HG03025 (cell line): Measurements from ENCODE around the gene LRMDA.

Experiments used
- ATAC-seq: cut with Tn5 transposase; IDR thresholded peaks from one replicate; pipeline ENCODE4 v1.9.1; 2021; ENCODE audit warnings: mild to moderate bottlenecking, moderate library complexity; ENCODE audit not compliant: unreplicated experiment, low FRiP score

The LRMDA gene

GRCh38 chr10:75470901-75471300 lies 39.5 kb downstream of the LRMDA start:
- no peak for ATAC-seq

DNA sequence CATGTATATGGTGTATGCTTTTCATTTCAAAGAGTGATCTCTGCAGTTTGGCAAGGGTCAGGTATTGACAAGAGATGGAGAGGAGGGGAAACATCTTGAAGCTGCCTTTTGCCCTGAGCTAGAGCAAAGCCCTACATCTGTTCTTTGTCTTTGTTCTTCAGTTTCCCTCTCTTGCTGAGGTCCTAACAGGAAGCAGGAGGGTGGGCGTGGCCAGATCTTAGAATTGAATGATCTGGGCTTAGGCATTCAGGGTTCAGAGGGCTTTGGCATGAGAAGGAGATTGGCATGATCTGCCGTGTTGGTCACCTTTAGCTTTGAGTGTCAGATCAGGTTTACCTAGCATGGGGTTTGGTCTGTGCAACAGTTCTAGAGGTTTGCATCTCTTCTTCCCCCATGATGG lies 41.3 kb downstream of the LRMDA start:
- no peak for ATAC-seq

DNA sequence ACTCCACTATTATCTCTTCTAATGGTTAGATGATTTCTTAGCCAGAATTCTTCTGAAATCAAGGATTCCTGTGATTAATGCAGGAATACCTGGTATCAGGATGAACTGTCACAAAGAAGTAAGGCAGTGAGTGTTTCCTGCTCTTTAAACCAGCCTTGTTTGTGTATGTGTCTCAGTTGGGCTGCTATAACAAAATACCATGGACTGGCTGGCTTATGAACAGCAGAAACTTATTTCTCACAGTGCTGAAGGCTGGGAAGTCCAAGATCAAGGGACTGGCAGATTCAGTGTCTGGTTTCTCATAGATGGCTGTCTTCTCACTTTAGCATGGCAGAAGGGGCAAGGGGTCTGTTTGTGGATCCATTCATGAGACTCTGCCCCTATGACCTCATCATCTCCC lies 42.7 kb downstream of the LRMDA start:
- ATAC-seq, result no peak

DNA sequence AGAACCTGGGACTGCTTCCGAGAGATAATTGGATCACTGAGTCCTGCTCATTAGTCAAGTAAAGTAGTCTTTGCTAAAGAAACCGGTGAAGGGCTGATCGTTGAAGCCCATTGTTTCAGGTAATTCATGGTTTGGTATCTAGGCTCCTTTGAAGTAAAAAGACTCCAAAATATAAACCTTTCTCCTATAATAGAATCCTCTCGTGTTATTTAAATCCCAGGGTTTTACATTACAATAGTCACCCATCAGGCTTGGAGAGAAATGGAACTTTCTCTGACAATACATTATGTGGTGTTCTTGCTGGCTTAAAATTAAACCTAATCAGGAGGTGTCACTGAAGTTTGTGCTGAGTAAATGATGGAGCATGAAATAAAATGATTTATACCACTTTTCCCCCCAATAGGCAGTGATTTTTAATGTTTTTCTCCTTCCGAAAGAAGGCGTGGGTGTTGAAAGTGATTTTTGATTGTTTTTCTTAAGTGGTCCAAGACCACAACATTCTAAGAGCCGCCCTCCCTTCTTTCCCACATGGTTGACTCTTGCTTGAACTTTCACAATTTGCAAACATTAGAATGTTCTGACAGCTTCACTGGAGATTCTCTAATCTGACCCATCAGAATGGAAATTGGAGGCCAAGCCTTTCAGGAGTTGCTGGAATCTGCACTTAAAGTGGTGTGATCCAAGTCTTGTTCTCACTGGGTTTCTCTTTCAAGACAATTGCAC lies 44.2 kb downstream of the LRMDA start:
- ATAC-seq, result no peak

DNA sequence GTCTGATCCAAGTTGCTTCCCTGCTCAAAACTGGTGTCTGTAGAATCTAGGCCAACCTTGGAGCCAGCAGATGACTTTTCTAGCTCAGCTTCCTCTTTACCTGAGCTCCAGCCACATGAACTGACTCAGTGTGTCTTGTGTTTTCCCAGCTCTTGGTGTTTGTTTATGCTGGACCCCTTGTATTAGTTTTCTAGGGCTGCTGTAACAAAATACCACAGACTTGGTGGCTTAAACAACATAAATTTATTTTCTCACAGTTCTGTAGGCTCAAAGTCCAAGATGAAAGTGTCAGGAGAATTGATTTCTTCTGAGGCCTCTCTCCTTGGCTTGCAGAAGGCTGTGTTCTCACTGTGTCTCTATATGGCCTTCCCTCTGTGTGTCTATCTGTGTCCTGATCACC lies 45.1 kb downstream of the LRMDA start:
- no peak for ATAC-seq

GRCh38 chr10:75476985-75477384 lies 45.6 kb downstream of the LRMDA start:
- no peak for ATAC-seq

DNA sequence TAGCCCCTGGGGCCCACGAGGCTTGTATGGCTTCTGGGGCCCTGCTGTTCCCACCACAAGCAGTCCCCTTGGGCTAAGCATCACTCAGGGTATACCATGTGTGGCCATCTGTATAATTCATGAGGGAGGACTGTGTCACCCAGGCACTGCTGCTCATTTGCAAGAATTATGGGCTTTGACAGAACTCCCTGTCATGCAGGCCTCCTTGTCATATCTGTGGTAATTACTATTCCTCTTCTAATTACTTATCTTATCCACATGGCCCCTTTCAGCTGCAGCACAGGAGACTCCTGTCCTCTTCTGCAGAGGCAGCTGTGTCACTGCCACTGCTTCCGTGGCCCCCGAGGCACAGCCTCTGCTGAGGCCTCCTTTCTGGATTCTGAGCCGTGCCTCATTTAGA lies 46.3 kb downstream of the LRMDA start:
- ATAC-seq, result no peak

DNA sequence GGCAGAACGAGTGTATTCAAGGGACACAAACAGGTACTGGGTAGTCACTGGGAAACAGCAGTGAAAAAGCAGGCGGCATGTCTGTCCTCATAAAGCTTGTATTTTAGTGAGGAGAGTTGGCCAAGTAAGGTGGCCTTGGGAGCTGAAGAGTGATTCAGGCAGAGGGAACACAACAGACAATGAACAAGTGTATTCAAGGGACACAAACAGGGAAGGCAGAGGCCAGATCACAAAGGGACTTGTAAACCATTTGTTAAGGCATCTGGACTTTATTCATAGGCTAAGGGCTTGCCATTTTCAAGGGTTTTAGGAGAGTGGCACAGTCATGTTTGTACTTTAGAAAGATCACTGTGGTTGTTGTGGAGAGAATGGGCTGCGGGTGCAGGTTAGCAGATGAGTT lies 49.0 kb downstream of the LRMDA start:
- ATAC-seq, result no peak

DNA sequence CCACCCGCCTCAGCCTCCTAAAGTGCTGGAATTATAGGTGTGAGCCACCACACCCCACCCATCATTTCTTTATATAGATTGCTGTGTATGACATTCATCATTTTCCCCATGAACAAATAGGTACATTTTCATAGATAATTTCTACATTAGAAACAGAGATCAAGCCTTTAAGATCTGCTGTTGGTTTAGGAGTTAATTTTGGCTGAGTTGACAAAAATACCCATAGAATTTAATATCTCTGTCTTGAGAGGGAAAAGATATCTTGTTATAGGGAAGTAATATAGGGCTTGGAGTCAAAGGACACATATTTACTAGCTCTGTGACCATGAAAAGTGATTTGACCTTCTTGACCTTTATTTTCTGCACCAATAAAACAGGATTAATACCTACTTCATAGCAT lies 51.8 kb downstream of the LRMDA start:
- ATAC-seq, result no peak

- no peak for ATAC-seq
Measured at GRCh38 chr10:75484717-75485116, 53.3 kb downstream of the LRMDA start.

GRCh38 chr10:75486591-75486990 lies 55.2 kb downstream of the LRMDA start:
- ATAC-seq, result no peak

DNA sequence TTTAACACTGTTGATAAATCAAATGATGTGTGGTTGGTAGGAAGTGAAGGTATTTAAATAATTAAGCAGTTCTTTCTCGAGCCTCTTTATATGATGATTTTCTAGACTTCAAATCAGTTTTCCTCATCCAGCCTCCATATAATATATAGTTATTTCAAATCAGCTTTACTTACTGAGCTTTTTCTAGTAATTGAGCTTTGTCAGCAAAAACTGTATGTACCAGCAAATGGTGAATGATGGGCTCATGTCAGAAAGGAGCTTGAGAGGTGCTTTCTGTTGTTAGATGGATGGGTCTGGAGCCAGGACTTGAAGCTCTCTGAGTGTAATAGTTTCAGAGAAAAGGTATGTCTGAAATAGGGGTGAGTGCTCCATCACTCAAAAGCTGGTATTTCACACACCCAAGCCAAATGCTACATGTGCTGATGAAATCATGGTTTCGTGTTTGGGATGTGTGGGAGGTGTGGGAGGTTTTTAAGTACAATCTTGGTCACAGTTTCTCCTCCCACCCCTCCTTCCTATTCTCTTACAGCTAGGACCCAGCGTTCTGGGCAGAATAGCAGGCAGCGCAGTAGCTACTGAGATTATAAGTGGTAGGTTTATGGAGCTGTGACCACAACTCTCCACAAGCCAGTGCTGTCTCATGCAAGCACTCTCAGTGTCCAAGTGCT lies 55.8 kb downstream of the LRMDA start:
- no peak for ATAC-seq

- no peak for ATAC-seq
Measured at GRCh38 chr10:75487755-75488125, 56.3 kb downstream of the LRMDA start.

DNA sequence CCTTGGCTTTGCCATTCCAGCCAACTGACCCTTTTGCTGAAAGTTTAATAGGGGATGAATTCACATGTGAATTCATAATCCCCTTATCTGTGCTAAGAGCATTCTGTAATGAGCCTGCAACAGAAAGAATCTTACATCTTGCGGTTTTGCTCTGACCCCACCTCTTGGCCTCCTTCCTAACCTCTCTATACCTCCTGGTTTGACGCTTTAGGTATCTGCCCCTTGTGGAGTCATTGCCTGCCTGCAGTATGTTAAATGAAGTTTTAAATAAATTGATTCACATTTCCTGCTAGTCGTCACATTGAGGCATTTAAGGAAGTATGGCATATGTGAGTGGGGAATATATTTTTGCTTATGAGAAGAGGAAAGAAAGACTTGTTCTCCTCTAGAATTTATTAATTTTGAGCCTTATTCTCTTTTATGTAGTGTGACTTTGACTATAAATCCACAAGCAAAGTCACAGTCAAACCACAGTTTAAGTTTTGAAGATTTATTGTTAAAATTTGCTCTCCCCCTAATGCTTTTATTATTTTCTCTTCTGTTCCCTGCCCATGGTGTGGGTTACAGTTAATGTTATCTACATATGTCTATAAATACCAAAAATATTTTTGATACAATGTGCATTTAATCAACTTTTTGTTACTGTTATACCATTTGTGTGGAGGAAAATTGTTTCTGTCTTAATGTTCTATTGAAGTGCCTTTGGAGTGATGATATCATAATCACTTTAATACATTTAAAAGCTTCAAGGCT lies 60.9 kb downstream of the LRMDA start:
- no peak for ATAC-seq

- no peak for ATAC-seq
Measured at GRCh38 chr10:75493464-75493863, 62.0 kb downstream of the LRMDA start.

DNA sequence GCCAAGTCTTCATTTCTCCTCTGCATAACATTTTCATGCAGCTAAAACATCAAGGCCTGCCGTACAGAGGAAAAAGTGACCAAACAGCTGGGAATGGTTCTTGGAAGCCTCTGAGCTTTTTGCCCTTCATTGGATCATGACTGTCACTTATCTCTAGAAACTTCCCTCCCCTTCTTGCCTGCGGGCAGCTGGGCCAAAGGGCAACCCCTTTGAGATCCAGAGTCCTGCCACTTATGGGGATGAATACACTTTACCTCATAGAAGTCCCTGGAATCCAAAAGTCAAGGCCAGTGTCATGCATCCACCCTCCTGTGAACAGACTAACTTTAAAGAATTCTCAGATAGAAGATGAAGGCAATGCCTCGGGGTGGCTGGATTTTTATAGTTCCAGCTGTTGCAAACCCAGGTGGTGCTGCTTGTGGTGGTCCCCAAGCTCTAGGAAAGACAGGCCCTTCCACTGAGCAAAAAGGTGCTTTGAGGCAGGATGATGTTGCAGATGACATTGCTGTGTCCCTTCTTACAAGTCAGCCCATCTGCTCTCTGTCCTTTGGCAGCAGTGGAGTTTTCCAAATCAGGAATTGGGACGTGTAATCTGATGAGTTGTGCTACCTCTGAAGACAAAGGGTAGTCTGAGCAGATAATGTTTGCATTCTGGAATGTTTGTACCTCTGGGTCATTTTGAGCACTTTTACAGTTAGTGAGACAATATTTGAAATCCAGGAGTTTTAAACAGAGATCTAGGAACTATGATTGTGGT lies 64.2 kb downstream of the LRMDA start:
- ATAC-seq, result no peak

GRCh38 chr10:75496191-75496567 lies 64.8 kb downstream of the LRMDA start:
- ATAC-seq, result no peak

DNA sequence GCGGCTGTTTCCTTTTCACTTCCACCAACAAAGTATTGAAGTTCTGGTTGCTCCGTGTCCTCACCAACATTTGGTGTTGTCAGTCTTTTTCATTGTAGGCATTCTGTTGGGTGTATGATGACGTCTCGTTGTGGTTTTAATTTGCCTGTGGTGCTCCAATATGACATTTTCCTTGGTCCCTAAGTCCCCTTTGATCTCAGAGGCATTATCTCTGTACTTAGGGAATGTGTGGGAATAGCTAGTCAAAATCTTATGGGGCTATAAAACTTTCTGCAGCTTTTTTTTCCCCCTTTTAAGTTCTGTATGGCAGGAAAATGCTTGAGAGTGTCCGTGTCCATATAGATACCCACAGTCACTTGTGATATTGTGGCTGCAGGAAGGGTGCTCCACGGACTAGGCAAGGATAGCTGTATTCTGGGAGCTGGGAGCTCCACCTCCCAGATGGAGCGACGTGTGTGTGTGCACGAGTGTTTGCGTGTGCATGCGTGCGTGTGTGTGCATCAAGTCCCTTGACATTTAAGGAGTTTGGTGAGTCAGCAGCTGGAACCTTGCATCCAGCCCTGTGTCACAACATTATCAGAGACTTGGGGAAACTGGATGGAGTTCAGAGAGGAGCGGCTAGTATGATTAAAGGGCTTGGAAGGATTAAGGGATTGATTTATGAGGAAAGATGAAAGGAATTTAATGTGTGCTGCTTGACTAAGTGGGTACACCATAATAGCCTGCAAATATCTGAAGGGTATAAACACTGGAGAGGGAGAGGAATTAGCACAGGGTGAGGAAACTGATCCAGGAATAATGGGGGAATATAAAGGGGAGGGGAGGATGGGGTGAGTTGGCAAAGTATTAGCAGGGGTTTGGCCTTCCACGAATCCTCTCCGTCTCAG lies 66.8 kb downstream of the LRMDA start:
- no peak for ATAC-seq

- ATAC-seq, result no peak
Measured at GRCh38 chr10:75498884-75499350, 67.5 kb downstream of the LRMDA start.

GRCh38 chr10:75499556-75500160 lies 68.2 kb downstream of the LRMDA start:
- ATAC-seq, result no peak
